T-cell (primary cell): ENCODE results near the gene ING4. TPM values are rescaled to one million over a fixed set of nuclear protein-coding genes. Genes with fewer than 3 reads are reported as not detected.

Source experiments
- total RNA-seq, 35 experiments: library from RNA in 6 of 35; stranded (reverse) in 6 of 35; fragments of 120-200 nt in 1 of 35; gene quantifications; one replicate each; pipeline versions ENCODE4 v1.2.1 to v1.2.4 and lab custom pipeline; 2013 to 2026

The ING4 gene
- total RNA-seq, 5 donors from 2014 or later (not counting 1 experiment from before 2014, with no cell fraction given) = 34.0 to 71.3 (median 64.5) TPM

Other genes starting within 250 kb of the ING4 start
- 100 to 1,000 TPM in 4 of 5 donors, 10 to 100 TPM in 1; 94.0 to 140 (median 138) TPM for gene CD27, start 218.2 kb downstream of the ING4 start, total RNA-seq
- gene TAPBPL, start 211.1 kb downstream of the ING4 start, total RNA-seq = 10 to 100 TPM; 22.6 to 77.0 (median 60.3) TPM
- gene VAMP1, start 192.4 kb downstream of the ING4 start, total RNA-seq = 10 to 100 TPM; 64.6 to 92.2 (median 75.8) TPM
- 10 to 100 TPM; 34.3 to 86.6 (median 80.3) TPM for gene MRPL51, start 169.9 kb downstream of the ING4 start, total RNA-seq
- gene NCAPD2, start 169.0 kb downstream of the ING4 start, total RNA-seq = 10 to 100 TPM; 32.8 to 43.8 (median 40.7) TPM
- 100 to 1,000 TPM; 500 to 643 (median 605) TPM for gene GAPDH, start 128.6 kb downstream of the ING4 start, total RNA-seq
- gene IFFO1, start 107.1 kb downstream of the ING4 start, total RNA-seq = 10 to 100 TPM; 30.4 to 59.8 (median 59.7) TPM
- gene NOP2, start 94.8 kb downstream of the ING4 start, total RNA-seq = 100 to 1,000 TPM in 1 of 5 donors, 10 to 100 TPM in 4; 69.6 to 107 (median 93.1) TPM
- 100 to 1,000 TPM; 236 to 392 (median 258) TPM for gene CHD4, start 55.7 kb downstream of the ING4 start, total RNA-seq
- 10 to 100 TPM in 4 of 5 donors, 1 to 10 TPM in 1; 5.8 to 16.0 (median 14.9) TPM for gene LPAR5, start 27.2 kb downstream of the ING4 start, total RNA-seq
- gene ACRBP, start 15.7 kb downstream of the ING4 start, total RNA-seq = 10 to 100 TPM in 1 of 5 donors, 1 to 10 TPM in 4; 2.4 to 11.1 (median 6.5) TPM
- gene ZNF384, start 26.3 kb upstream of the ING4 start, total RNA-seq = 10 to 100 TPM; 68.6 to 82.9 (median 79.4) TPM
- 1 to 10 TPM in 3 of 5 donors, under 1 TPM in 1, not detected in 1; 0.88 to 2.5 (median 2.4) TPM for gene PIANP, start 37.7 kb upstream of the ING4 start, total RNA-seq
- 10 to 100 TPM; 18.5 to 33.1 (median 31.8) TPM for gene COPS7A, start 60.9 kb upstream of the ING4 start, total RNA-seq
- gene MLF2, start 90.0 kb upstream of the ING4 start, total RNA-seq = 100 to 1,000 TPM in 1 of 5 donors, 10 to 100 TPM in 4; 83.3 to 125 (median 88.4) TPM
- 10 to 100 TPM in 3 of 5 donors, 1 to 10 TPM in 2; 6.5 to 15.9 (median 10.6) TPM for gene PTMS, start 103.2 kb upstream of the ING4 start, total RNA-seq
- 10 to 100 TPM in 1 of 5 donors, 1 to 10 TPM in 4; 3.7 to 10.6 (median 7.3) TPM for gene LAG3, start 109.4 kb upstream of the ING4 start, total RNA-seq
- gene CD4, start 126.4 kb upstream of the ING4 start, total RNA-seq = 100 to 1,000 TPM; 126 to 205 (median 154) TPM
- gene GPR162, start 158.7 kb upstream of the ING4 start, total RNA-seq = under 1 TPM in 2 of 5 donors, not detected in 3; 0.13 to 0.46 TPM
- gene P3H3, start 165.3 kb upstream of the ING4 start, total RNA-seq = 1 to 10 TPM; 4.7 to 9.8 (median 8.0) TPM
- 1 to 10 TPM in 4 of 5 donors, under 1 TPM in 1; 0.85 to 4.3 (median 3.4) TPM for gene GNB3, start 177.8 kb upstream of the ING4 start, total RNA-seq
- gene CDCA3, start 188.2 kb upstream of the ING4 start, total RNA-seq = 1 to 10 TPM; 1.1 to 2.7 (median 2.0) TPM
- gene USP5, start 189.0 kb upstream of the ING4 start, total RNA-seq = 10 to 100 TPM; 64.2 to 95.8 (median 85.8) TPM
- 100 to 1,000 TPM; 132 to 208 (median 189) TPM for gene TPI1, start 204.4 kb upstream of the ING4 start, total RNA-seq
- gene SPSB2, start 210.2 kb upstream of the ING4 start, total RNA-seq = 10 to 100 TPM in 3 of 5 donors, 1 to 10 TPM in 2; 6.2 to 25.9 (median 21.8) TPM
- 10 to 100 TPM in 2 of 5 donors, 1 to 10 TPM in 3; 8.7 to 13.6 (median 8.8) TPM for gene LRRC23, start 241.7 kb upstream of the ING4 start, total RNA-seq